Testis (tissue), 3 donors: ENCODE data around the gene LRRC4C. TPM values are rescaled to one million over a fixed set of nuclear protein-coding genes. Genes with fewer than 3 reads are reported as not detected.

Experiments used
- DNase-seq: peaks from one replicate; pipeline ENCODE4 v3.0.0-alpha.2; 2019
- H3K27ac ChIP-seq, 2 donors: fragments of 200-600 bp; sonication (generic); one replicate each; pipeline ENCODE4 v1.5.1; 2019
- H3K27me3 ChIP-seq: fragments of 200-600 bp; sonication (generic); one replicate; pipeline ENCODE4 v1.5.1; 2019
- H3K36me3 ChIP-seq: fragments of 200-600 bp; sonication (generic); one replicate; pipeline ENCODE4 v1.5.1; 2017; ENCODE audit warnings: low read depth; ENCODE audit errors: missing control alignments
- H3K4me1 ChIP-seq: fragments of 200-600 bp; sonication (generic); one replicate; pipeline ENCODE4 v1.5.1; 2019
- H3K4me3 ChIP-seq, 2 donors: fragments of 200-600 bp; sonication (generic); one replicate each; pipeline ENCODE4 v1.5.1; 2017 to 2019
- H3K9me3 ChIP-seq: fragments of 200-600 bp; sonication (generic); one replicate; pipeline ENCODE4 v1.5.1; 2017
- CTCF ChIP-seq, 3 experiments: fragments of 450-650 bp in 2 of 3; fragments of 200-600 bp in 1 of 3; sonication (generic) in 1 of 3; IDR thresholded peaks; one replicate each; pipeline ENCODE4 v1.5.1; 2016 to 2019; ENCODE audit warnings: antibody characterized with exemption in 3 of 3, mild to moderate bottlenecking in 2 of 3, moderate library complexity in 1 of 3
- POLR2A ChIP-seq: fragments of 450-650 bp; IDR thresholded peaks from one replicate; pipeline ENCODE4 v1.6.1; 2017; ENCODE audit warnings: antibody characterized with exemption, mild to moderate bottlenecking, moderate library complexity
- WGBS, 2 donors: methylation state at CpG; one replicate each; pipeline ENCODE4 v1.1.5; 2018; 5-methylcytosine and 5-hydroxymethylcytosine counted together
- intact Hi-C: fragments of 100-400 bp; cut with DNase I; formaldehyde crosslinking; loops from one replicate; pipeline ENCODE4 v1.15.1; 2023; ENCODE audit warnings: low total_unique reads
- polyA plus RNA-seq: library from polyadenylated mRNA; stranded (reverse); fragments of 350-450 nt; fragmentation: Illumina TruSeq; extraction: RNeasy Lipid Tissue Mini Kit (QIAGEN cat#74804); gene quantifications from one replicate; pipeline ENCODE4 v1.2.3, GENCODE V29; 2014; ENCODE audit warnings: low read depth, low replicate concordance; ENCODE audit not compliant: insufficient read depth
- total RNA-seq, 2 donors: library from RNA; depleted of rRNA; stranded (reverse); fragments of >200 nt; gene quantifications; one replicate each; pipeline ENCODE4 v1.2.3, GENCODE V29; 2016

Gene LRRC4C
- total and polyA plus RNA-seq, 3 donors from 2014 or later, result 0.16 to 0.56 (median 0.45) TPM

GRCh38 chr11:41497974-41498373, 38.5 kb upstream of the LRRC4C start:
- H3K27me3 ChIP-seq, result no peaks in the 10 kb centered on the region
- H3K36me3 ChIP-seq, result no peaks in the 10 kb centered on the region
- TF ChIP-seq CTCF (IDR thresholded peaks at IDR 0.05), result no peak
- no peak for TF ChIP-seq POLR2A
- intact Hi-C loops, result no loop called here
- H3K4me1 ChIP-seq, result no peaks in the 10 kb centered on the region
- DNase-seq, result no peak
- no peak overlapping the region for H3K27ac ChIP-seq
- 23 to 33% methylated on average over 2 of the region's 2 CpGs for WGBS, 2 donors
- no peak overlapping the region for H3K4me3 ChIP-seq
- no peaks in the 10 kb centered on the region for H3K9me3 ChIP-seq

- Histone ChIP-seq H3K9me3 (no peaks in the 10 kb centered on the region), H3K4me1 (no peaks in the 10 kb centered on the region), H3K27ac (no peak overlapping the region), H3K4me3 (no peak overlapping the region), H3K36me3 (no peaks in the 10 kb centered on the region), H3K27me3 (no peaks in the 10 kb centered on the region)
- TF ChIP-seq CTCF (IDR thresholded peaks at IDR 0.05) (no peak), POLR2A (no peak)
- WGBS, 2 donors, result 24 to 39% methylated on average over 1 of the region's 1 CpG
- no peak for DNase-seq
- intact Hi-C loops, result no loop called here
These were observed 35.3 kb upstream of the LRRC4C start for GRCh38 chr11:41494716-41495115.

- intact Hi-C loops, result no loop called here
- TF ChIP-seq POLR2A (no peak), CTCF (IDR thresholded peaks at IDR 0.05) (no peak)
These were observed 27.0 kb upstream of the LRRC4C start for GRCh38 chr11:41486424-41486823.

GRCh38 chr11:41483956-41484355, 24.5 kb upstream of the LRRC4C start:
- no peaks in the 10 kb centered on the region for H3K9me3 ChIP-seq
- DNase-seq, result no peak
- TF ChIP-seq POLR2A, result no peak
- TF ChIP-seq CTCF (IDR thresholded peaks at IDR 0.05), result no peak
- no peaks in the 10 kb centered on the region for H3K27me3 ChIP-seq
- no peaks in the 10 kb centered on the region for H3K4me1 ChIP-seq
- no peaks in the 10 kb centered on the region for H3K36me3 ChIP-seq
- intact Hi-C loops, result no loop called here
- H3K4me3 ChIP-seq, result no peak overlapping the region
- WGBS, 2 donors, result 51 to 55% methylated on average over 3 of the region's 3 CpGs
- H3K27ac ChIP-seq, result no peak overlapping the region

More at GRCh38 chr11:41486424-41486823, 27.0 kb upstream of the LRRC4C start:
- no peaks in the 10 kb centered on the region for H3K36me3 ChIP-seq
- no peaks in the 10 kb centered on the region for H3K9me3 ChIP-seq
- H3K4me1 ChIP-seq, result no peaks in the 10 kb centered on the region
- H3K27ac ChIP-seq, result no peak overlapping the region
- WGBS, 2 donors, result 54 to 66% methylated on average over 2 of the region's 2 CpGs
- H3K27me3 ChIP-seq, result no peaks in the 10 kb centered on the region
- H3K4me3 ChIP-seq, result no peak overlapping the region
- no peak for DNase-seq

- Histone ChIP-seq H3K27ac (no peak overlapping the region), H3K36me3 (no peaks in the 10 kb centered on the region), H3K4me1 (no peaks in the 10 kb centered on the region), H3K27me3 (no peaks in the 10 kb centered on the region), H3K9me3 (no peaks in the 10 kb centered on the region), H3K4me3 (no peak overlapping the region)
- no peak for TF ChIP-seq CTCF (IDR thresholded peaks at IDR 0.05)
- TF ChIP-seq POLR2A, result no peak
- no peak for DNase-seq
- intact Hi-C loops, result no loop called here
- 85 to 86% methylated on average over 1 of the region's 1 CpG for WGBS, 2 donors
These were observed 19.7 kb upstream of the LRRC4C start for GRCh38 chr11:41479179-41479578.
